WTC11 (cell line): ENCODE measurements around the gene EML4.

Source experiments
- ATF3 ChIP-seq: sonication (generic); formaldehyde crosslinking; conservative IDR thresholded peaks from 2 replicates; pipeline ENCODE4 v1.8.1; 2022; ENCODE audit warnings: mild to moderate bottlenecking, missing genetic modification reagents
- CTCF ChIP-seq: fragments of 200-600 bp; IDR thresholded peaks from 2 replicates; pipeline ENCODE4 v1.8.0; 2022; ENCODE audit warnings: antibody characterized with exemption
- HMGXB4 ChIP-seq: sonication (generic); formaldehyde crosslinking; IDR thresholded peaks from 2 replicates; pipeline ENCODE4 v1.8.1; 2023; ENCODE audit warnings: mild to moderate bottlenecking, moderate library complexity, missing genetic modification reagents
- IRF2 ChIP-seq: sonication (generic); formaldehyde crosslinking; IDR thresholded peaks from 2 replicates; pipeline ENCODE4 v1.8.0; 2022; ENCODE audit warnings: low read depth, missing genetic modification reagents, borderline replicate concordance
- MAX ChIP-seq: sonication (generic); formaldehyde crosslinking; IDR thresholded peaks from 2 replicates; pipeline ENCODE4 v1.8.0; 2022; ENCODE audit warnings: mild to moderate bottlenecking, missing genetic modification reagents
- NFE2L1 ChIP-seq: sonication (generic); formaldehyde crosslinking; IDR thresholded peaks from 2 replicates; pipeline ENCODE4 v1.8.1; 2023; ENCODE audit warnings: missing genetic modification reagents
- NR1H2 ChIP-seq: sonication (generic); formaldehyde crosslinking; IDR thresholded peaks from 2 replicates; pipeline ENCODE4 v1.9.0; 2021; ENCODE audit warnings: mild to moderate bottlenecking, moderate library complexity, missing genetic modification reagents
- SP1 ChIP-seq: sonication (generic); formaldehyde crosslinking; conservative IDR thresholded peaks from 2 replicates; pipeline ENCODE4 v1.8.1; 2022; ENCODE audit warnings: missing genetic modification reagents
- TEAD4 ChIP-seq: sonication (generic); formaldehyde crosslinking; IDR thresholded peaks from 2 replicates; pipeline ENCODE4 v1.8.0; 2022; ENCODE audit warnings: mild to moderate bottlenecking, missing genetic modification reagents
- ZBTB21 ChIP-seq: sonication (generic); formaldehyde crosslinking; IDR thresholded peaks from 2 replicates; pipeline ENCODE4 v1.8.1; 2023; ENCODE audit warnings: mild to moderate bottlenecking, missing genetic modification reagents, borderline replicate concordance
- ZNF263 ChIP-seq: sonication (generic); formaldehyde crosslinking; IDR thresholded peaks from 2 replicates; pipeline ENCODE4 v1.8.1; 2022; ENCODE audit warnings: low read depth, mild to moderate bottlenecking, moderate library complexity, missing genetic modification reagents

GRCh38 chr2:42300527-42300926 is 131.4 kb downstream of the EML4 start:
- TF ChIP-seq MAX (CRISPR knock-in tag), result no peak
- TF ChIP-seq NR1H2 (CRISPR knock-in tag), result no peak
- TF ChIP-seq ZBTB21, result no peak
- TF ChIP-seq SP1 (CRISPR knock-in tag), result no peak
- TF ChIP-seq CTCF, result no peak
- TF ChIP-seq NFE2L1 (CRISPR knock-in tag), result no peak
- TF ChIP-seq TEAD4, result no peak
- TF ChIP-seq ZNF263 (CRISPR knock-in tag), result no peak
- TF ChIP-seq ATF3 (CRISPR knock-in tag), result no peak
- TF ChIP-seq HMGXB4 (CRISPR knock-in tag), result no peak
- no peak for TF ChIP-seq IRF2
